Mucosa of rectum (tissue), 2 donors: ENCODE data around the gene CD276.

ENCODE experiments used
- H3K27ac ChIP-seq, 2 donors: one replicate each; pipeline ENCODE4 v1.7.0; 2013; ENCODE audit warnings: inconsistent platforms in 2 of 2, low read depth in 2 of 2, low read length in 2 of 2
- H3K27me3 ChIP-seq, 2 donors: one replicate each; pipeline ENCODE4 v1.7.0; 2013; ENCODE audit warnings: low read length in 2 of 2; ENCODE audit not compliant: control insufficient read depth in 2 of 2, insufficient read depth in 2 of 2
- H3K36me3 ChIP-seq, 2 donors: one replicate each; pipeline ENCODE4 v1.7.0; 2013; ENCODE audit warnings: low read length in 2 of 2; ENCODE audit not compliant: control insufficient read depth in 2 of 2, insufficient read depth in 2 of 2
- H3K4me1 ChIP-seq, 2 donors: one replicate each; pipeline ENCODE4 v1.7.0; 2013; ENCODE audit warnings: low read length in 2 of 2, mild to moderate bottlenecking in 1 of 2; ENCODE audit not compliant: control insufficient read depth in 2 of 2, insufficient read depth in 2 of 2
- H3K4me3 ChIP-seq, 2 donors: one replicate each; pipeline ENCODE4 v1.7.0; 2013; ENCODE audit warnings: low read length in 2 of 2
- H3K9ac ChIP-seq, 2 donors: one replicate each; pipeline ENCODE4 v1.7.0; 2013; ENCODE audit warnings: low read length in 2 of 2, low read depth in 1 of 2, mild to moderate bottlenecking in 1 of 2
- H3K9me3 ChIP-seq, 2 donors: one replicate each; pipeline ENCODE4 v1.7.0; 2013; ENCODE audit warnings: low read length in 2 of 2; ENCODE audit not compliant: control insufficient read depth in 2 of 2
- donor health status: healthy.
- donor health status: Normal muscosa, but diverticular disease.

Gene CD276

DNA sequence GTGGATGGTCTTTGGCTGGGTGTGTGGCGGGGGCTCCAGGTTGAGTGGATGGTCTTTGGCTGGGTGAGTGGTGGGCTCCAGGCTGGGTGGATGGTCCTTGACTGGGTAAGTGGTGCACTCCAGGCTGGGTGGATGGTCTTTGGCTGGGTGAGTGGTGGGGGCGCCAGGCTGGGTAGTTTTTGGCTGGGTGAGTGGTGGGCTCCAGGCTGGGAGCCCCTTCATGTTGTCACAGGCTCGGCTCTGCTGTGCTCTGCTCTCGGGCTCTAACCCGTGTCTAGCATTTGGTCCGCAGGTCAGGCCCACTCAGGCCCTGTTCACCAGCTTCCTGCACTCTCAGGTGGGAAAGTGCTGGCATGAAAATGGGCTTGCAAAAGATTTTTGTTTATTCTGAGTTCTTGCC lies 25.1 kb downstream of the CD276 start:
- Histone ChIP-seq H3K9me3 (no peaks in the 10 kb centered on the region), H3K9ac (no peak overlapping the region), H3K4me3 (no peak overlapping the region), H3K4me1 (no peaks in the 10 kb centered on the region), H3K27me3 (no peaks in the 10 kb centered on the region), H3K36me3 (peaks cover 13 to 26% of the 10 kb centered on the region in 2 donors), H3K27ac (no peak overlapping the region)

- H3K9me3 ChIP-seq = no peaks in the 10 kb centered on the region
- H3K4me3 ChIP-seq = no peak overlapping the region
- H3K36me3 ChIP-seq = peaks cover 8 to 25% of the 10 kb centered on the region in 2 donors
- no peaks in the 10 kb centered on the region for H3K4me1 ChIP-seq
- H3K9ac ChIP-seq = no peak overlapping the region
- H3K27me3 ChIP-seq = no peaks in the 10 kb centered on the region
- H3K27ac ChIP-seq = no peak overlapping the region
Measured at GRCh38 chr15:73709686-73710085, 25.5 kb downstream of the CD276 start.

DNA sequence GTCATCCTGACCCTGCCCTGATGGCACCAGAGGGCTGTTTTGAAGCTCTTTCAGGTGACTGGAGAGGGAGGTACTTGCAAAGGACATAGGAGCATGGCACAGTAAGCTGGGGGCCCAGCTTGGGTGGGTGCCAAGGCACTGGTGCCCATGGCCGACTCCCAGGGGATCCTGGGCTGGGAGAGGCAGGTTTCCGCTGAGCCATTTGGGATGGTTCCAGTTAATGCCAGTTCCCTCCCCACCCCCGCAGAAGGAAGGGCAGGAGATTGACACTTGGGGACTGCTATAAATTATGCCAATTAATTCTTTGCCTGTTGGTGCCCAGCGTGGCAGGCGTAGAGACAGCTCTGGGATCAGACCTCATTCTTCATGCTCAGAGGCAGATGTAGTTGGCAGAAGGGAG lies 26.1 kb downstream of the CD276 start:
- H3K36me3 ChIP-seq = peaks cover 8 to 21% of the 10 kb centered on the region in 2 donors
- H3K4me3 ChIP-seq = no peak overlapping the region
- H3K9ac ChIP-seq = no peak overlapping the region
- H3K4me1 ChIP-seq = no peaks in the 10 kb centered on the region
- H3K27ac ChIP-seq = no peak overlapping the region
- no peaks in the 10 kb centered on the region for H3K27me3 ChIP-seq
- no peaks in the 10 kb centered on the region for H3K9me3 ChIP-seq

DNA sequence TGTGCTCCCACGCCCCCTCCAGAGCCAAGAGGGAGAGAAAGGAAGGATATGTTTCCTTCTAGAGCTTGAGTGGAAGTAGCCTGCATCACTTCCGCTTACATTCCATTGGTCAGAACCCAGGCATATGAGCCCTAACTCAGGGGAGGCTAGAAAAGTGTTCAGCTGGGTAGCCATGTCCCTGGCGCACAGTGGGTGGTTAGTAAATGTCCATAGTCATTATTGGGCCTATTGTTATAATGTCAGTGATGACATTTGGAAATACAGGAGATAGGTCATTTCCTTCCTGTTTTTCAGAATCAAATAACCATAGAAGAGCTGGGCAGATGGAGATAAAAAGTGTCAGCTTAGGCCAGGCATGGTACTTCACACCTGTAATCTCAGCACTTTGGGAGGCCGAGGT lies 27.3 kb downstream of the CD276 start:
- Histone ChIP-seq H3K9me3 (no peaks in the 10 kb centered on the region), H3K4me3 (no peak overlapping the region), H3K36me3 (peaks cover 8 to 18% of the 10 kb centered on the region in 2 donors), H3K27ac (no peak overlapping the region), H3K27me3 (no peaks in the 10 kb centered on the region), H3K9ac (no peak overlapping the region), H3K4me1 (peaks cover 0 to 4% of the 10 kb centered on the region in 2 donors)

GRCh38 chr15:73712107-73712506 lies 27.9 kb downstream of the CD276 start:
- Histone ChIP-seq H3K4me1 (peaks cover 0 to 6% of the 10 kb centered on the region in 2 donors), H3K9ac (no peak overlapping the region), H3K27me3 (no peaks in the 10 kb centered on the region), H3K27ac (no peak overlapping the region), H3K36me3 (peaks cover 5 to 18% of the 10 kb centered on the region in 2 donors), H3K4me3 (no peak overlapping the region), H3K9me3 (no peaks in the 10 kb centered on the region)

- Histone ChIP-seq H3K27me3 (no peaks in the 10 kb centered on the region), H3K4me1 (peaks cover 0 to 6% of the 10 kb centered on the region in 2 donors), H3K27ac (no peak overlapping the region), H3K36me3 (peaks cover 0 to 11% of the 10 kb centered on the region in 2 donors), H3K9ac (no peak overlapping the region), H3K4me3 (no peak overlapping the region), H3K9me3 (no peaks in the 10 kb centered on the region)
Measured at GRCh38 chr15:73714695-73715301, 30.6 kb downstream of the CD276 start.

GRCh38 chr15:73715417-73715816 lies 31.2 kb downstream of the CD276 start:
- Histone ChIP-seq H3K36me3 (peaks cover 0 to 11% of the 10 kb centered on the region in 2 donors), H3K27me3 (no peaks in the 10 kb centered on the region), H3K9me3 (no peaks in the 10 kb centered on the region), H3K27ac (no peak overlapping the region), H3K4me3 (no peak overlapping the region), H3K4me1 (peaks cover 0 to 6% of the 10 kb centered on the region in 2 donors), H3K9ac (no peak overlapping the region)

DNA sequence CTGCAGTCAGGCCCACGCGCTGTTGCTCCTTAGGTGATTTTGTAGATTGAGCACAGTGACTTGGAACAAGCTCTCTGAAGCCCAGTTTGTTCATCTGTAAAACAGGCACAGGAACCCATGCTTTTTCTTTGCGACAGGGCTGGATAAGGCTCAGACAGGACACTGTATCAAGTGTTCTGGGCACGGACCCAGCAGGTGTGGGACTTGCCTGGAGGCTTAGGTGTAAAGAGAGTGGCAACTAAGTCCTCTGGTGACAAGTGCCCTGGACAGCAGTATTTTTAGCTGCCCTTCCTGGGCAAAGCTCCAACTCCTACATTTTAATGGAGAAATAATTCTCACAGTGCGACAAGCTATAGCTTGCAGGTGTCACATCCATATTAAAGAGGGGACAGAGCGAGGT lies 32.2 kb downstream of the CD276 start:
- Histone ChIP-seq H3K4me1 (peaks cover 0 to 6% of the 10 kb centered on the region in 2 donors), H3K27ac (no peak overlapping the region), H3K9me3 (no peaks in the 10 kb centered on the region), H3K4me3 (no peak overlapping the region), H3K27me3 (no peaks in the 10 kb centered on the region), H3K36me3 (peaks cover 0 to 6% of the 10 kb centered on the region in 2 donors), H3K9ac (no peak overlapping the region)

GRCh38 chr15:73717206-73717605 lies 33.0 kb downstream of the CD276 start:
- Histone ChIP-seq H3K27ac (no peak overlapping the region), H3K4me3 (no peak overlapping the region), H3K4me1 (peaks cover 0 to 6% of the 10 kb centered on the region in 2 donors), H3K36me3 (peaks cover 0 to 6% of the 10 kb centered on the region in 2 donors), H3K9me3 (no peaks in the 10 kb centered on the region), H3K27me3 (no peaks in the 10 kb centered on the region), H3K9ac (no peak overlapping the region)

DNA sequence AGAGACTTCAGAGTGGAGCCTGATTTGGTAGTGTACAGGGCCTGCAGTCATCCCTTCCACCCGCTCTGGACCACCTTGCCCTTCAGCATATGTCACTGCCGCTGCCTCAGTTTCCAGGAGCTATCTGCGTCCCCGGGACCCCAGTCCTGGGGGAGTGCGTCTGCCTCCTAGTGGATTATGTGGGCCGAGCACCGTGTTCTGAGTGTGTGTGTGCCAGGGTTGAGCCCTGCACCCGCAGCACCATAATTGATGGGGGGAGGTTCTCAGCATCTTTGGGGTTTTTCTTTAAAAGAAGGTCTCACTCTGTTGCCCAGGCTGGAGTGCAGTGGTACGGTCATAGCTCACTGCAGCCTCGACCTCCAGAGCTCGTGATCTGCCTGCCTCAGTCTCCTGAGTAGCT lies 33.6 kb downstream of the CD276 start:
- H3K9me3 ChIP-seq = no peaks in the 10 kb centered on the region
- H3K36me3 ChIP-seq = peaks cover 0 to 6% of the 10 kb centered on the region in 2 donors
- H3K9ac ChIP-seq = no peak overlapping the region
- no peaks in the 10 kb centered on the region for H3K27me3 ChIP-seq
- no peak overlapping the region for H3K27ac ChIP-seq
- H3K4me1 ChIP-seq = peaks cover 0 to 6% of the 10 kb centered on the region in 2 donors
- H3K4me3 ChIP-seq = no peak overlapping the region
